Esophagus muscularis mucosa (tissue), 4 donors: ENCODE results near the gene CHST15.

Source experiments
- CTCF ChIP-seq, 3 experiments: fragments of 200-600 bp in 2 of 3; fragments of 450-650 bp in 1 of 3; sonication (generic) in 2 of 3; IDR thresholded peaks; one replicate each; pipeline ENCODE4 v1.5.1; 2017 to 2019; ENCODE audit warnings: antibody characterized with exemption in 3 of 3, mild to moderate bottlenecking in 2 of 3, moderate library complexity in 1 of 3
- EP300 ChIP-seq: sonication (generic); formaldehyde crosslinking; IDR thresholded peaks from one replicate; pipeline ENCODE4 v1.6.1; 2017; ENCODE audit warnings: antibody characterized with exemption
- POLR2A ChIP-seq: fragments of 450-650 bp; IDR thresholded peaks from one replicate; pipeline ENCODE4 v1.6.1; 2017; ENCODE audit warnings: antibody characterized with exemption, moderate library complexity, mild to moderate bottlenecking, low read depth
- POLR2AphosphoS5 ChIP-seq, 2 donors: sonication (generic); formaldehyde crosslinking; IDR thresholded peaks; one replicate each; pipeline ENCODE4 v1.6.1; 2017; ENCODE audit warnings: antibody characterized with exemption in 2 of 2

- TF ChIP-seq POLR2A (no peak), POLR2AphosphoS5 (IDR thresholded peaks at IDR 0.05) (no peak), EP300 (no peak), CTCF (IDR thresholded peaks at IDR 0.05) (no peak)
Measured at GRCh38 chr10:124067825-124068400, 25.5 kb downstream of the CHST15 start.
